HCT116 (cell line): ENCODE data around the gene CHP2.

Source experiments
- CTCF ChIP-seq, 3 experiments: fragments of 200-600 bp in 1 of 3; sonication (generic) in 1 of 3; IDR thresholded peaks in 2 of 3; conservative IDR thresholded peaks in 1 of 3; 2 replicates each; pipeline ENCODE4 v1.5.1; 2012 to 2017; ENCODE audit warnings: low read depth in 2 of 3, low read length in 2 of 3, antibody characterized with exemption in 1 of 3, borderline replicate concordance in 1 of 3, control low read depth in 1 of 3, mild to moderate bottlenecking in 1 of 3, mixed read lengths in 1 of 3, mixed run types in 1 of 3, moderate library complexity in 1 of 3; ENCODE audit not compliant: insufficient read depth in 1 of 3
- EZH2 ChIP-seq: fragments of 200-600 bp; sonication (generic); IDR thresholded peaks from 2 replicates; pipeline ENCODE4 v1.6.1; 2017; ENCODE audit warnings: antibody characterized with exemption, mixed run types
- EZH2phosphoT487 ChIP-seq: fragments of 200-600 bp; IDR thresholded peaks from 2 replicates; pipeline ENCODE4 v1.6.1; 2018; ENCODE audit warnings: antibody characterized with exemption, borderline replicate concordance
- FOSL1 ChIP-seq: IDR thresholded peaks from 2 replicates; pipeline ENCODE4 v1.6.1; 2012; ENCODE audit warnings: low read depth
- MAX ChIP-seq: IDR thresholded peaks from 2 replicates; pipeline ENCODE4 v1.6.1; 2012
- POLR2A ChIP-seq: IDR thresholded peaks from 2 replicates; pipeline ENCODE4 v1.7.0; 2011; ENCODE audit warnings: borderline replicate concordance; ENCODE audit not compliant: insufficient read depth, insufficient read length; ENCODE audit errors: extremely low read depth
- POLR2AphosphoS5 ChIP-seq: IDR thresholded peaks from 2 replicates; pipeline ENCODE4 v1.6.1; 2011; ENCODE audit warnings: mild to moderate bottlenecking, low read depth, low read length, moderate library complexity
- SIN3A ChIP-seq: IDR thresholded peaks from 2 replicates; pipeline ENCODE4 v1.6.1; 2012; ENCODE audit warnings: low read depth
- SP1 ChIP-seq: IDR thresholded peaks from 2 replicates; pipeline ENCODE4 v1.6.1; 2012; ENCODE audit warnings: low read depth
- SRF ChIP-seq: IDR thresholded peaks from 2 replicates; pipeline ENCODE4 v1.6.1; 2012; ENCODE audit warnings: low read depth
- ZNF274 ChIP-seq: fragments of 200-500 bp; sonication (Bioruptor generic); IDR thresholded peaks from 2 replicates; pipeline ENCODE4 v1.6.1; 2014; ENCODE audit warnings: mild to moderate bottlenecking, low read depth, low read length, inconsistent platforms

GRCh38 chr16:23754594-23755483 is at the start of gene CHP2:
- TF ChIP-seq CTCF (IDR thresholded peaks at IDR 0.05 in 2 of 3, conservative IDR thresholded peaks at IDR 0.05 in 1 of 3; ENCODE audit: borderline replicate concordance in 1 of 3, insufficient read depth in 1 of 3, low read depth in 2 of 3, low read length in 2 of 3) (no peak), MAX (no peak), POLR2A (no peak), EZH2 (no peak), SP1 (no peak), SIN3A (no peak), POLR2AphosphoS5 (no peak), ZNF274 (no peak), FOSL1 (no peak), EZH2phosphoT487 (no peak), SRF (no peak)
